GM18517 (cell line): Measurements from ENCODE around the gene CCL1.
"Not testable (repeated sequence)": the region's sequence is repeated elsewhere in the genome, so short reads cannot be mapped to it uniquely, and the experiment has no call there.

Experiments
- ATAC-seq: cut with Tn5 transposase; IDR thresholded peaks from one replicate; pipeline ENCODE4 v1.9.1; 2021; ENCODE audit warnings: mild to moderate bottlenecking, moderate library complexity; ENCODE audit not compliant: unreplicated experiment

The CCL1 gene

DNA sequence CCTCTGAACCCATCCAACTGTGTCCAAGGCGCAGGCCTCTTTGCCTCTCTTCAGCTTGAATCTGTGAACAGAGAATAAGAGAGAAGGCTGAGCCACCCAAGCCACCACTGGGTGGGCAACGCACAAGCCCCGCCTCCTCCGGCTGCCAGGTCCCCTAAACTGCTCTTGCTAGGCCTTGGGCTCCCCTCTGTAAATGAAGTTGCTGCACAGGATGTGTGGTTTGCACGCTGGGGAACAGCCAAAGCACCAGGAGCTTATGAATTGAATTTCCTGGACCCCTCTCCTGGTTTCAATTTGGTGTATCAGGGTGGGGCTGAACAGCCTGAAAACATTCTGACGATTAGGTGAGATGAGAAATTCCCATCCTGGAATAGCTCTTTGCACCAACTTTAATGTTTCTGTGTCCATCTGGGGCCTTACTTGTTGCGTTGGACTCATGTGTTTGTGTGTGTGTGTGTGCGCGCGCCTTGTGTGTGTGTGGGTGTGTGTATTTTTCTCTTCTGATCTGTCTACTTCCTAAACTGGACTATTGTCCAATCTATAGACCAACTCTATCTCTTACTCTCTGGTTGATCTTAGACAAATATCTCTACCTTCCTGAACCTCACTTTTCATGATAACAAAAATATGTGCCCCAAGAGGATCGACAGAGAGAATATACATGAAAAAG is 2.3 kb downstream of the CCL1 start:
- no peak for ATAC-seq

DNA sequence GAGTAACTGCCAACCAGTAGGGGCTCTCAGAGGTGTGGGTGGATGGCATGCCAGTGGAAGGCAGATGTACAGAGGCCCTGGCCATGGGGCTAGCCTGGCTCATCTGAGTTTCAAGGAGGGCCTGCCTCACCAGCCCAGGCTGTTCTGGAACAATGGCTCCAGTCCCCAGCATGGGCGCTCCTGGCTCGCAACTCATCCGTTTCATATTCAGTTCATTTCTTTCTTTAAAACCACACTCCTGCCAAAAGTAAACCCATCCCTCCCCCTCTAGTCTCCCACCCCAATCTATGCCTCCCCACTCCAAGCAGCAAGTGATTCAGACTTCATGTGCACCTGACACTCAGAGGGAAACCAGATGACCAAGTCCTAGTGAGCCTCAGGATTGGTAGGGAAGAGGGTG is 4.4 kb downstream of the CCL1 start:
- no peak for ATAC-seq

DNA sequence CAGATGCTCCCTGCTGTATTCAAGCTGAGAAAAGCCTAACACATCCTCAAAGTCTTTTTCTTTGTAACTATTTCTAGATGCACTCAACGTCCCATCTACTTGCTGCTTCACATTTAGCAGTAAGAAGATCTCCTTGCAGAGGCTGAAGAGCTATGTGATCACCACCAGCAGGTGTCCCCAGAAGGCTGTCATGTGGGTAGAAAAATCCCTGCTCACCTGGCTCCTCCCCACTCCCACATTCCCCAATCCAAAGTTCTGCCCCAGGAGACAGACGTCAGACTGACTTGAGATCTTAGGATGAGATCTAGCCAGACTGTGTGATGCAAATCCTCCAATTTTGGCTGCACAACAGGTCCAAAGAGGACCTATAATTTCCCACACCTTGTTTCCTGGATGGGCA is 5.6 kb downstream of the CCL1 start:
- no peak for ATAC-seq

DNA sequence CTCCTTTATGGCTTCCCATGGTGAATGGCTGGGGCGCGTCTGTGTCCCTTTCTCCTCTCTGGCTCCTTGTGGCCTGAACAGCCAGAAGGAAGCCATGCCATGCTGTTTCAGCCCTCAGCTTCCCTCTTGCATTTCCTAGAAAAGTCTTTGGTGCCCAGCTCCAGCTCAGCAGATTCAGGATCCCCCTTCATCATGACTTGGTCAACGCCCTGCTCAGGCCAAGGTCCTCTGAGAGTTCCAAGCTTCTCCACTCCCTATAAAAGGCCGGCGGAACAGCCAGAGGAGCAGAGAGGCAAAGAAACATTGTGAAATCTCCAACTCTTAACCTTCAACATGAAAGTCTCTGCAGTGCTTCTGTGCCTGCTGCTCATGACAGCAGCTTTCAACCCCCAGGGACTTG is 6.8 kb downstream of the CCL1 start, which contains the start of gene CCL13:
CCL13 (plus strand) TSS at position 287 of the 400 bp plus-strand sequence; CDS start at position 334, 47 bp downstream.
- ATAC-seq: no peak

DNA sequence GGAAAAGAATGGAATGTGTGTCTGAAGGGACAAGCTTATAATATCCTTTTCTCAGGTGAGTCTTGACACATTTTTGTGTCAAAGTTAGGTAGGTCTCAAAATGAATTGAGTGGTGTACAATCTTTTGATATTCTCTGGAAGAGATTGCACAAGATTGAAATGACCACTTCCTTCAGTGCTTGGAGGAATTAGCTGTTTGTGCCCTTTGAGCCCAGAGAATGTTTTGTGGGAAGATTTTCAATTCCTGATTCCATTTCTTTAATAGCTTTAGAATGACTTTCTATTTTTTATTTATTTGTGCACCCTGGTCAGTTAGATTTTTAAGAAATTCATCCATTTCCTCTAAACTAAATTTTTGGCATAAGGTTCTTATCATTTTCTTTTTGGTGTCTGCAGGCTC is 8.4 kb downstream of the CCL1 start:
- ATAC-seq: no peak

DNA sequence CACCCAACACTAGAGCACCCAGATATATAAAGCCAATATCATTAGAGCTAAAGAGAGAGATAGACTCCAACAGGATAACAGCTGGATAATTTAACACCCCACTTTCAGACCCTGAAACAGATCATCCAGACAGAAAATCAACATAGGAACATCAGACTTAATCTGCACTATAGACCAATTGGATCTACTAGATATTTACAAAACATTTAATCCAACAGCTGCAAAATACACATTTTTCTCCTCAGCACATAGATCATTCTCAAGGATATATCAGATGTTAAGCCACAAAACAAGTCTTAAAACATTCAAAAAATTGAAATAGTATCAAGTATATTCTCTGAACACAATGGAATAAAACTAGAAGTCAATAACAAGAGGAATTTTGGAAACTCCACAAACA is 10.8 kb downstream of the CCL1 start:
- ATAC-seq: no peak

DNA sequence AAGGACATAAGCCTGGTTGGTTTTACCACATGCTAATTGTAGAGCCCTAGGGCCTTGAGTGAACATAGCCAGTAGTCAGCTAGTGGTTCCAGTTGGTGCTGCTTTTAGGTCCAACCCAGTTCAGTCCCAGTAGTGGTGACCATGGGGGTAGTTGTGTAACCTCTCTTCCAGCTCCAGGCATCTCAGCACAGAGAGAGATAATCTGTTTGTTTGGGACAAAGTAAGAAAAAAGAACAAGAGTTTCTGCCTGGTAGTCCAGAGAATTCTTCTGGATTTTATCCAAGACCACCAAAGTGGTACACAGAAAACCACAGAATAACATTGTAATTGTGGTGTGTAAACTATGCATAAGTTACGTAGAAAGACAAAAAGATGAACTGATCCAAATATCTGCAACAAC is 11.9 kb downstream of the CCL1 start:
- no peak for ATAC-seq

DNA sequence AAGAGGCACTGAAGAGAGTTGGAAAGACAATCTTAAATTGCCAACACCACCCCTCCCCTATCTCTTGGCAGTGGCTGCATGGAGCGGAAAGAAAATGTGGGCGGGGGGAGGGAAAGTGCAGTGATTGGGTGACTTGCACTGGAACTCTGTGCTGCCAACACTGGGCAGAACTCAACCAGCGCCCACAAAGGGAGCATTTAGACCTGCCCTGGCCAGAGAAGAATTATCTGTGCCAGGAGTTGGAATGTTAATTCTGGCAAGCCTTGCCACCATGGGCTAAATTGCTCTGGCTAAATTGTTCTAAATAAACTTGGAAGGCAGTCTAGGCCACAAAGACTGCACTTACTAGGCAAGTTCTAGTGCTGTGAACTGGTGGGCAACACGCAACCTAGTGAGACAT is 13.3 kb downstream of the CCL1 start:
- ATAC-seq: no peak

DNA sequence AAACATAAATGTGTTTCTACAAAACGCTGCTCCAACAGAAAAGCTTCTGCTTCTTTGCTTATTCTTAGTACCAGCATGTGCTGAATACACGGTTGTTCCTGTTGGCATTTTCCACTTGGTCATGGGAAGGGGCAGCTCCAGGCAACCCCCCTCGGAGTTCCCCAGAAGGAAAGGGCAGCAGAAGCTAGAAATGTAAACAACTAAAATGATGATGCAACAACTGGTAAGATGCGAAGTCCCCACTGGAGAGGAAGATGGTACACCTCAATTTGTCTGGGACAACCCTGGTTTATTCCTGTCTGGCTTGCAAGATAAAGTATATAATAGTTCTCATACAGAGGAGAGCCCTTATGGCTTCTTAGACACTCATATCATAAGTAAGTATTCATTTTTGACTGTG is 16.0 kb downstream of the CCL1 start:
- ATAC-seq: no peak

DNA sequence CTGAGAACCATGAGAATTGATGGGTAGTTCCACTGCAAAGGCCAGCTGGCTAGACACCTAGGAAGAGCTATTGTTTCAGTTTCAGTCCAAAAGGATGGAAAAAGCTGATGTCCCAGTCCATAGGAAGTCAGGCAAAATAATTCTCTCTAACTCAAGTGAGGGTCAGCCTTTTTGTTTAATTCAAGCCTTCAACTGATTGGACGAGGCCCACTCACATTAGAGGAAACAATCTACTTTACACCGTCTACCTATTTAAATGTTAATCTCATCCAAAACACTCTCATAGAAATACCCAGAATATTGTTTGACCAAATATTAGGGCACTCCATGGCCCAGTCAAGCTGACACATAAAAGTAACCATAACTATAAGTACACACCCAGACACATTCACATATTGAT is 21.1 kb downstream of the CCL1 start:
- ATAC-seq: no peak

DNA sequence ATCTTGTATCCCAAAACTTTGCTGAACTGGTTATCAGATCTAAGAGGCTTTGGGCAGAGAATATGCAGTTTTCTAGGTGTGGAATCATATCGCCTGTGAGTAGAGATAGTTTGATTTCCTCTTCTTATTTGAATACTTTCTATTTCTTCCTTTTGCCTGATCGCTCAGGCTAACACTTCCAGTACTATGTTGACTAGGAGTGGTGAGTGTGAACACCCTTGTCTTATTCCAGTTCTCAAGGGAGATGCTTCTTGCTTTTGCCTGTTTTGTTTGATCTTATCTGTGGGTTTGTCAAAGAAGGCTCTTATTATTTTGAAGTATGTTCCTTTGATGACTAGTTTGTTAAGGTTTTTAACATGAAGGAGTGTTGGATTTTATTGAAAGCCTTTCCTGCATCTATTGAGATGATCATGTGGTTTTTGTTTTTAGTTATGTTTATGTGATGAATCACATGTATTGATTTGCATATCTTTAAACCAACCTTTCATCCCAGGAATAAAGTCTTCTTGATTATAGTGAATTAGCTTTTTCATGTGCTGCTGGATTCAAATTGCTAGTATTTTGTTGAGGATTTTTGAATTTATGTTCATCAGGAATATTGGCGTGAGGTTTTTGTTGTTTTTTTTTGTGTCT is 23.8 kb downstream of the CCL1 start:
- no peak for ATAC-seq

DNA sequence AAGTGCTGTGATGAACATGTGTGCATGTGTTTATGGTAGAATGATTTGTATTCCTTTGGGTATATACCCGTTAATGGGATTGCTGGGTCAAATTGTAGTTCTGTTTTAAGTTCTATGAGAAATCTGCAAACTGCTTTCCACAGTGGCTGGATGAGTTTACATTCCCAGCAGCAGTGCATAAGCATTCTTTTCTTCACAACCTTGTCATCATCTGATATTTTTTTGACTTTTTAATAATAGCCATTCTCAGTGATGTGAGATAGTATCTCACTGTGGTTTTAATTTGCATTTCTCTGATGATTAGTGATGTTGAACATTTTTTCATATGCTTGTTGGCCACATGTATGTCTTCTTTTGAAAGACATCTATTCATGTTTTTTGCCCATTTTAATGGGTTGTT is 25.3 kb downstream of the CCL1 start:
- no peak for ATAC-seq

DNA sequence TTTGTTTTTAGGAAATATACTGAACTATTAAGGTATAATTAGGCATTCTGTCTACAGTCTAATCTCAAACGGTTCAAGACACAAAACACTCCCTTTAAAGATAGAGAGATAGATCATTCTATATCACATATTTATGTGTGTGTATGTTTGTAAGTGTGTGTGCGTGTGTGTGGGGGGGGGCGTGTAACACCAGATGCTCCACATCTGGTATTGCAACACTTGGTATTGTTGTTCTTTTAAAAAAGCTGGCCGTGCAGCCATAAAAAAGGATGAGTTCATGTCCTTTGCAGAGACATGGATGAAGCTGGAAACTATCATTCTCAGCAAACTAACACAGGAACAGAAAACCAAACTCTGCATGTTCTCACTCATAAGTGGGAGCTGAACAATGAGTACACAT is 35.5 kb downstream of the CCL1 start:
- ATAC-seq: not testable (repeated sequence)

DNA sequence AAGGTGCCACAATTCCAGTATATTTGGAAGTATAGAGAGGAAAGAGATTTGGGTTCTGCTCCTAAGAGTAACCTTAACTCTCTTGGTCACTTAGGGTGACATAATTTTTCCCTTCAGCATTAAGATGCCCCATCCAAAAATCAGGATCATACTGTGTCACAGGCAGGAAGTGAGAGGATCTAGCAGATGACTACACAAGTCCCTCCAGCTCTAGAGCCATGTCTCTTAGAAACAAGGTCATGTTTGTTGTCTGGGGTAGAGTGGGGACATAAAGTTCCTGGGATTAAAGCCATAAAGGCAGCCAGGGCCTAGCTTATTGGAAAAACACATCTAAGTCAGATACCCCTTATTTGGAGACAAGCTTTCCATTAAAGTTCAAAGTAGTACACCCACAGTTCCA is 41.1 kb downstream of the CCL1 start:
- ATAC-seq: no peak

DNA sequence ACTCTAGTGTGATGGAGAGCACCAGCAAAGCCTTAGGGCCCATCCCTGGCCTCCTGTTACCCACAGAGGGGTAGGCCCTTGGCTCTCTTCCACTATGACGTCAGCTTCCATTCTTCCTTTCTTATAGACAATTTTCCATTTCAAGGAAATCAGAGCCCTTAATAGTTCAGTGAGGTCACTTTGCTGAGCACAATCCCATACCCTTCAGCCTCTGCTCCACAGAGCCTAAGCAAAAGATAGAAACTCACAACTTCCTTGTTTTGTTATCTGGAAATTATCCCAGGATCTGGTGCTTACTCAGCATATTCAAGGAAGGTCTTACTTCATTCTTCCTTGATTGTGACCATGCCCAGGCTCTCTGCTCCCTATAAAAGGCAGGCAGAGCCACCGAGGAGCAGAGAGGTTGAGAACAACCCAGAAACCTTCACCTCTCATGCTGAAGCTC is 44.0 kb downstream of the CCL1 start, which contains the start of gene CCL8:
CCL8 (plus strand) TSS at position 397 of the 445 bp plus-strand sequence. CDS start 67 bp downstream, outside the sequence.
- no peak for ATAC-seq

DNA sequence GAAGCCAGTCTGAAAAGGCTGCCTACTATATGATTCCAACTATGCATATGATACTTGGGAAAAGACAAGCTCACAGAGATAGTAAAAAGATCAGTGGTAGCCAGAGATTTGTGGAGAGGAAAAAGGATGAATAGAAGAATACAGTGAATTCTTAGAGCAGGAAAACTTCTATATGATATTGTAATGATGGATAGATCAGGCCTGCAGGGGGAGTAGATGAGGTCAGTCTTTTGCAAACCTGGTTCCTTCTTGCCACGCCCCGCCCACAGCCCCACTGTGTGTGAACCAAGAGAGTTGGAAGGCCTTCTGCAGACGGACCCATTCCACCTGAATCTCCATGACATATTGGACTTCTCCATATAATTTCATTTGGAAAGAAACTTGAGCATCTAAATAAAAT is 44.6 kb downstream of the CCL1 start:
- no peak for ATAC-seq

DNA sequence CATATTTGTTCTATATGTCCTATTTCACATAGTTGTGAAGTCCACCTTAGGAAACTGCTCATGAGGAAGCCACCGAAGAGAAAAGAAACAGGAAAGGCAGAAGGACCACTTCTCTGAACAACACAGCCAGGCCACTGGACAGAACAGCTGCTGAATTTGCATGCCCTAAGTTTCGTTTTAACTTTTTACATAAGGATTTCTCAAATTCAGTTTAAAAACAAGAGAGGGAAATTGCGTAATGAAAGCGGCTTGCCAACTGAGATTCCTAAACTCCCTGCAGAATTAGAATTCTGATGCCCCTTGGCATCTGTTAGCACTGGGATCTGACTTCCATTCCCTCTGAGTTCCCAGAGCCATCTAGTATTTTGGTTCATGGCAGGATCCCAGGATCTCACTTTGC is 48.8 kb downstream of the CCL1 start:
- ATAC-seq: no peak

DNA sequence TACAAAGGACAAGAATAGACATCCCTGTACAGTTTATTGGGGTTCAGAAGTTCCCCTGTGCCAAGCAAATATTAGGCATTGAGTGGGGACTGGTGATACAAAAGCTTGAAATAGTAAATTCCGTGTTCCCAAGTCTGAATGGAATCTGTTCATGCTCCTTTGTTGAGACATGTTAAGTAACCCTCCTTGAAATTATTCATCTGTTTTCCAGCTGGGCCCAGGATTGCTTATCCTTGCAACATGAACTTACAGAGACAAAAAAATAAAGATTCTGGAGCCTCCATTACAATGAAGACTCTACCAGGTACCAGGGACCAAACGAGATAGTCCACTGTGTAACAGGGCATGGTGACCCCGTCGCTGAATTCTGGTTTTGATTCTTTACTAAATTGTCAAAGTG is 49.9 kb downstream of the CCL1 start:
- ATAC-seq: no peak

DNA sequence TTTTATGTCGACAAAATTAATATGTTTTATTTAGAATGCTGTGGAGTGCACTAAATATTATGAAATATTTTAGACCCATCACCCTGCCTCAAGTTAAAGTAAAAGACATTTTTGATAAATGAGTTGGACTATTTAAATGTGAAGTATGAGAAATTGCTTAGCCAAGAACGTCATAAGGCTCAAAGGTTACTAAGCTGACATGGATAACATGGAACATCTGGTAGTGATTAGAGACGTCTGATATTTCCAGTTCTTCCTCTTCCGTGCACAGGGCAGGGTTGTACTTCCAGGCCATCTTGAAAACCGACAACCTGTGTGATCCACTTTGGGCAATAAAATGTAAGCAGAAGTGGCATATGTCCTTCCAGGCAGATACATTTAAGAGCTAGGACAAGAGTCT is 51.0 kb downstream of the CCL1 start:
- ATAC-seq: no peak

DNA sequence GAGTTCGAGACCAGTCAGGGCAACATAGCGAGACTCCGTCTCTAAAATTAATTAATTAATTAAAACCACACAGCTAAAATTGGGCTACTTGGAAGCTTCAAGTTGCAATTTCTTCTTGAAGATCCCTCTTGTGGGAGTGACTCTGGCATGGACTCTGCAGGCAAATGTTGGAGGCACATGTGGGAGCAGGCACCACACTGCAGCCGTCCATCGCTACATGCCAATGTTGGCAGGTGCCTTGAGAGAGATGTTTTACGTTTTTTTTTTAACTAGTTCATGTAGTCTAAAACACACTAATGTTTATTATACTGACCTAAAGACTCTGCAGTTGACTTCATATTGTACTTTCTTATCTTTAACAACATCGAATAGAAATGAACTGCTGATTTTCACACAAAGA is 51.7 kb downstream of the CCL1 start:
- no peak for ATAC-seq
